Common myeloid progenitor, CD34-positive (primary cell): ENCODE data around the gene FDCSP.

Experiments
- CTCF ChIA-PET: fragments of 350-600 bp; sonication (Branson Sonifier 250); formaldehyde crosslinking; loops from one replicate; lab custom pipeline; 2021; ENCODE audit warnings: antibody characterized with exemption; lab: Charles Lee
- POLR2A ChIA-PET: fragments of 350-600 bp; sonication (Branson Sonifier 250); formaldehyde crosslinking; loops from one replicate; lab custom pipeline; 2021; ENCODE audit warnings: antibody characterized with exemption; lab: Charles Lee
- DNase-seq, 3 donors: peaks; one replicate each; pipeline versions ENCODE4 v3.0.0 to v3.0.0-alpha.2; 2013
- H3K27ac ChIP-seq, 2 experiments: 1 replicate in 1 of 2; 2 replicates in 1 of 2; pipeline ENCODE4 v1.7.0; 2013; ENCODE audit warnings: inconsistent platforms in 2 of 2, low read length in 2 of 2, mild to moderate bottlenecking in 2 of 2, low read depth in 1 of 2, moderate library complexity in 1 of 2; ENCODE audit not compliant: severe bottlenecking in 2 of 2, insufficient read depth in 1 of 2, poor library complexity in 1 of 2
- H3K27me3 ChIP-seq, 5 experiments: replicated peaks in 2 of 5; 1 replicate in 3 of 5; 2 replicates in 2 of 5; pipeline versions ENCODE4 v1.6.1 to v1.7.0; 2013; ENCODE audit warnings: low read length in 4 of 5, mild to moderate bottlenecking in 2 of 5, moderate library complexity in 2 of 5, inconsistent platforms in 1 of 5; ENCODE audit not compliant: insufficient read depth in 5 of 5, control insufficient read depth in 4 of 5
- H3K36me3 ChIP-seq, 4 experiments: 1 replicate in 2 of 4; 2 replicates in 2 of 4; pipeline versions ENCODE4 v1.6.1 to v1.7.0; 2013; ENCODE audit warnings: low read length in 3 of 4, control low read depth in 1 of 4, mild to moderate bottlenecking in 1 of 4; ENCODE audit not compliant: control insufficient read depth in 4 of 4, insufficient read depth in 4 of 4
- H3K4me1 ChIP-seq, 4 experiments: 1 replicate in 3 of 4; 2 replicates in 1 of 4; pipeline versions ENCODE4 v1.6.1 to v1.7.1; 2013; ENCODE audit warnings: low read length in 3 of 4, mild to moderate bottlenecking in 3 of 4, control low read depth in 1 of 4, inconsistent platforms in 1 of 4, moderate library complexity in 1 of 4; ENCODE audit not compliant: control insufficient read depth in 4 of 4, insufficient read depth in 4 of 4; ENCODE audit errors: control extremely low read depth in 1 of 4
- H3K4me3 ChIP-seq, 7 experiments: 1 replicate in 4 of 7; 2 replicates in 3 of 7; pipeline versions ENCODE4 v1.5.1 to v1.7.0; 2013; ENCODE audit warnings: mild to moderate bottlenecking in 7 of 7, low read length in 6 of 7, moderate library complexity in 6 of 7, inconsistent platforms in 2 of 7, low read depth in 2 of 7, control low read depth in 1 of 7; ENCODE audit not compliant: insufficient read depth in 4 of 7, control insufficient read depth in 1 of 7; ENCODE audit errors: extremely low read depth in 1 of 7
- H3K9me3 ChIP-seq, 5 experiments: 1 replicate in 4 of 5; 2 replicates in 1 of 5; pipeline versions ENCODE4 v1.6.1 to v1.7.1; 2013; ENCODE audit warnings: low read length in 4 of 5, mild to moderate bottlenecking in 2 of 5, inconsistent platforms in 1 of 5, low read depth in 1 of 5, moderate library complexity in 1 of 5; ENCODE audit not compliant: control insufficient read depth in 4 of 5, insufficient read depth in 2 of 5; ENCODE audit errors: control extremely low read depth in 1 of 5
- WGBS: methylation state at CpG from one replicate; pipeline ENCODE4 v1.1.5; 2013; ENCODE audit not compliant: insufficient coverage; 5-methylcytosine and 5-hydroxymethylcytosine counted together

Gene FDCSP

DNA sequence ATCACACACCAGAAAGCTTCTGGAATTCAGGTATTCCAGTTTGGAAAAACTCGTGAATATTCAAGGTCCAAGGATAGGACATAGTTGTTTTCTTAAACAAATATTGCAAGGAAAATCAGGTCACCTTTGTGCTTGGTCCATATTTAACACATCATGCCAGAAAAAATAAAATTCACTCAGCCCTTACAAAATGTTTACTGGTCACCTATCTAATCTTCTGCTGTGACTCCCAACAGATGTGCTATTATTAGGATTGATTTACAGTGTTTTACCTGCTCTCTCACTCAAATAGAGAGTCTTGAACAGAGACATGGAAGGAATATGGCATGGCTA, 26.0 kb downstream of the FDCSP start:
- no peak overlapping the region for H3K27ac ChIP-seq
- no peaks in the 10 kb centered on the region for H3K4me1 ChIP-seq
- no peaks in the 10 kb centered on the region for H3K27me3 ChIP-seq
- ChIA-PET CTCF (no interaction called here), POLR2A (no interaction called here)
- DNase-seq = no peak
- H3K9me3 ChIP-seq = no peaks in the 10 kb centered on the region
- 100% methylated on average over 1 of the region's 1 CpG for WGBS
- H3K4me3 ChIP-seq = no peak overlapping the region
- no peaks in the 10 kb centered on the region for H3K36me3 ChIP-seq

- H3K27ac ChIP-seq = no peak overlapping the region
- CTCF ChIA-PET = interaction anchor here (0.6 kb wide), 1 partner anchor 291 kb away, joined by 3 read pairs; no protein-coding TSS in a partner anchor
Measured at GRCh38 chr4:70269674-70270073, 43.8 kb downstream of the FDCSP start.

DNA sequence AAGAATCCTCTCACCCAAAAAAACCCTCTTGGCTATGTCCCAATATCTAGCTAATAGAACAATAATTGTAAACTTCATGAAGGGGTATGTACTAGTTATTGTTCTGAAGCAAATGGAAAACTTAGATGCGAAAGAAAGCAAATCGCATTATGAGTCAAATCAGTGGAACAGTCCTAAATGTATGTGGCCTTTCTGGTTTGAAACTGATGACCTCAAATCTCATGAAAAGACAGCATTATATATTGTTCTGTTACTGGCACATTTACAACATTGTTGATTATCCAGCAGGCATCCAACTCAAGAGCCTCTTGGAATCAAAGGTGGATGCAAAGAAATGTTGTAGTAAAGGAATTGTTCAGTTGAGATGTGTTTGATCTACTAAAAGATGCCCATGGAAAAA, 51.2 kb downstream of the FDCSP start:
- no peak for DNase-seq
- ChIA-PET POLR2A (no interaction called here), CTCF (no interaction called here)
- Histone ChIP-seq H3K4me1 (no peaks in the 10 kb centered on the region), H3K27me3 (no peaks in the 10 kb centered on the region), H3K9me3 (no peaks in the 10 kb centered on the region), H3K36me3 (no peaks in the 10 kb centered on the region), H3K4me3 (no peak overlapping the region), H3K27ac (no peak overlapping the region)
- WGBS = no CpG with 5 or more reads among the region's 2 CpGs

More at GRCh38 chr4:70269674-70270073, 43.8 kb downstream of the FDCSP start:
- peak in 1 of 3 donors; percentile 2 for DNase-seq
- H3K27me3 ChIP-seq = no peaks in the 10 kb centered on the region
- POLR2A ChIA-PET = no interaction called here
- no peaks in the 10 kb centered on the region for H3K9me3 ChIP-seq
- H3K4me1 ChIP-seq = no peaks in the 10 kb centered on the region
- no CpG with 5 or more reads among the region's 1 CpG for WGBS
- H3K4me3 ChIP-seq = no peak overlapping the region
- H3K36me3 ChIP-seq = no peaks in the 10 kb centered on the region

DNA sequence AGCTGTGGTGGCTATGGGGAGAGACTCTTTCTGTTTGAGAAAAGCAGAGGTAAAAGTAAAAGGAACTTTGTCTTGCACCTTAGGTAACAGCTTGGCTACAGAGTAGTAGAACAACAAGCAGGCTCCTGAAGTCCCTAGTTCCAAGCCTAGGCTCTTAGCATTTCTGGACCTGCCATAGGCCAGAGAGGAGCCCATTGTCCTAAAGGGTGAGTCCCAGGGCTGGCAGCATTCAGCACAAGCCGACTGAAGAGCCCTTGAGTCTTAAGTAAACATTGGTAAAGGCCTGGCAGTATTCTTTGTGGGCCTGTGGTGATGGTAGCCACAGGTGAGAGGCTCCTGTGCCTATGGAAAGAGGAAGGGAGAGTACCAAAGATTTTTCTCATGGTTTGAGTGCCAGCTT, 54.6 kb downstream of the FDCSP start:
- POLR2A ChIA-PET = no interaction called here
- Histone ChIP-seq H3K9me3 (no peaks in the 10 kb centered on the region), H3K4me3 (no peak overlapping the region), H3K27ac (no peak overlapping the region), H3K36me3 (no peaks in the 10 kb centered on the region), H3K4me1 (no peaks in the 10 kb centered on the region), H3K27me3 (no peaks in the 10 kb centered on the region)
- DNase-seq = no peak
- CTCF ChIA-PET = interaction anchor here (1.1 kb wide), 1 partner anchor 10 kb away, joined by 3 read pairs; no protein-coding TSS in a partner anchor
- WGBS = 64% methylated on average over 1 of the region's 1 CpG
